Osteoblast (primary cell): Measurements from ENCODE around the gene CCDC170. TPM values are rescaled to one million over a fixed set of nuclear protein-coding genes. Genes with fewer than 3 reads are reported as not detected.

ENCODE experiments used
- DNase-seq: peaks from one replicate; pipeline ENCODE4 v3.0.0; 2011; ENCODE audit warnings: low spot score, mixed read lengths; ENCODE audit not compliant: insufficient read length; ENCODE audit errors: missing footprints
- H2AFZ ChIP-seq: 2 replicates; pipeline ENCODE4 v1.6.0; 2011; ENCODE audit warnings: mild to moderate bottlenecking, low read length
- H3K27ac ChIP-seq: 2 replicates; pipeline ENCODE4 v1.5.1; 2011; ENCODE audit warnings: mild to moderate bottlenecking, low read depth, low read length, moderate library complexity
- H3K27me3 ChIP-seq: 2 replicates; pipeline ENCODE4 v1.6.0; 2012; ENCODE audit warnings: mild to moderate bottlenecking, control low read depth, inconsistent platforms, low read length, moderate library complexity; ENCODE audit not compliant: insufficient read depth
- H3K36me3 ChIP-seq: 2 replicates; pipeline ENCODE4 v1.5.1; 2011; ENCODE audit warnings: mild to moderate bottlenecking, low read length, control low read depth, moderate library complexity; ENCODE audit not compliant: insufficient read depth
- H3K4me1 ChIP-seq: 2 replicates; pipeline ENCODE4 v1.5.1; 2011; ENCODE audit warnings: mild to moderate bottlenecking, low read length, control low read depth, moderate library complexity; ENCODE audit not compliant: insufficient read depth
- H3K4me2 ChIP-seq: 2 replicates; pipeline ENCODE4 v1.6.0; 2011; ENCODE audit warnings: mild to moderate bottlenecking, low read length; ENCODE audit not compliant: insufficient read depth
- H3K4me3 ChIP-seq: fragments of 200-600 bp; sonication (generic); 3 replicates; pipeline ENCODE4 v1.5.1; 2012; ENCODE audit warnings: mild to moderate bottlenecking, low read length, inconsistent platforms; ENCODE audit not compliant: insufficient read depth
- H3K79me2 ChIP-seq: 2 replicates; pipeline ENCODE4 v1.6.0; 2012; ENCODE audit warnings: mild to moderate bottlenecking, low read length, control low read depth, inconsistent platforms; ENCODE audit not compliant: insufficient read depth
- H3K9me3 ChIP-seq: 2 replicates; pipeline ENCODE4 v1.5.1; 2011; ENCODE audit warnings: low read depth, low read length, control low read depth
- H4K20me1 ChIP-seq: 2 replicates; pipeline ENCODE4 v1.6.0; 2012; ENCODE audit warnings: mild to moderate bottlenecking, low read length, control low read depth; ENCODE audit not compliant: insufficient read depth
- total RNA-seq: library from RNA; depleted of rRNA; stranded (reverse); fragments of >200 nt; gene quantifications from 2 replicates; pipeline ENCODE4 v1.2.3, GENCODE V29; 2012
- TF ChIP-seq, protein P1 (sequence below): IDR thresholded peaks from 2 replicates; pipeline ENCODE4 v1.5.1; 2011; ENCODE audit warnings: mild to moderate bottlenecking, low read depth, low read length, moderate library complexity; ENCODE audit errors: extremely low read depth

The CCDC170 gene
- total RNA-seq, 1 donor: 1.8 TPM

DNA sequence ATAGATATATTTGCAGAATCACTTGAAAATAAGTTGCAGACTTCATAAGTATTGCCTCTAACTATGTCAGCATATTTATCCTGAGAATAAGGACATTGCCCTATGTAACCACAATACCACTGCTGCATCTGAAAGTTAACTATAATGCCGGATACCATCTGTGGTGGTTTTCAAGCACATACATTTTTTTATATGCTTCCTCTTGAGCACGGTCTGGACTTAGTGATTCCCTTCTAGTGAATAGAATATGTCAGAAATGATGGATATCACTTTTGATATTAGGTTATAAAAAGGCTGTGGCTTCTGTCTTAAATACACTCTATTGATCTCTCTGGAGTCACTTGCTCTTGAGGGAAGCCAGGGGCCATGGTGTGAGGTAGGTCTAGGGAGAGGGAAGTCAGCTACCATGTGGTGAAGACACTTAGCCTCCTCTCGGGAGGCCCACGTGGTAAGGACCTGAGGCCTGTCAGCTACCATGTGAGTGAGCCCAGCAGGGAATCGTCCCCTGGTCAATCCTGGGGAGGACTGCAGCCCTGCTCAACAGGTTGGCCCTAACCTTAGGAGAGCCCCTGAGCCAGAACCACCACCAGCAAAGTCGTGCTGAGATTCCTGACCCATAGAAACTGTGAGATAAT lies 57.5 kb downstream of the CCDC170 start:
- H3K4me3 ChIP-seq: no peak overlapping the region
- no peaks in the 10 kb centered on the region for H3K36me3 ChIP-seq
- TF ChIP-seq, protein P1, sequence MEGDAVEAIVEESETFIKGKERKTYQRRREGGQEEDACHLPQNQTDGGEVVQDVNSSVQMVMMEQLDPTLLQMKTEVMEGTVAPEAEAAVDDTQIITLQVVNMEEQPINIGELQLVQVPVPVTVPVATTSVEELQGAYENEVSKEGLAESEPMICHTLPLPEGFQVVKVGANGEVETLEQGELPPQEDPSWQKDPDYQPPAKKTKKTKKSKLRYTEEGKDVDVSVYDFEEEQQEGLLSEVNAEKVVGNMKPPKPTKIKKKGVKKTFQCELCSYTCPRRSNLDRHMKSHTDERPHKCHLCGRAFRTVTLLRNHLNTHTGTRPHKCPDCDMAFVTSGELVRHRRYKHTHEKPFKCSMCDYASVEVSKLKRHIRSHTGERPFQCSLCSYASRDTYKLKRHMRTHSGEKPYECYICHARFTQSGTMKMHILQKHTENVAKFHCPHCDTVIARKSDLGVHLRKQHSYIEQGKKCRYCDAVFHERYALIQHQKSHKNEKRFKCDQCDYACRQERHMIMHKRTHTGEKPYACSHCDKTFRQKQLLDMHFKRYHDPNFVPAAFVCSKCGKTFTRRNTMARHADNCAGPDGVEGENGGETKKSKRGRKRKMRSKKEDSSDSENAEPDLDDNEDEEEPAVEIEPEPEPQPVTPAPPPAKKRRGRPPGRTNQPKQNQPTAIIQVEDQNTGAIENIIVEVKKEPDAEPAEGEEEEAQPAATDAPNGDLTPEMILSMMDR: no peak
- DNase-seq: no peak
- no peaks in the 10 kb centered on the region for H3K79me2 ChIP-seq
- H3K9me3 ChIP-seq: peaks cover 3% of the 10 kb centered on the region
- no peak overlapping the region for H3K27ac ChIP-seq
- H4K20me1 ChIP-seq: no peaks in the 10 kb centered on the region
- no peak overlapping the region for H3K4me2 ChIP-seq
- H3K4me1 ChIP-seq: no peaks in the 10 kb centered on the region
- no peaks in the 10 kb centered on the region for H3K27me3 ChIP-seq
- no peak overlapping the region for H2AFZ ChIP-seq

GRCh38 chr6:151553416-151554165 lies 59.8 kb downstream of the CCDC170 start:
- Histone ChIP-seq H3K79me2 (no peaks in the 10 kb centered on the region), H3K4me1 (no peaks in the 10 kb centered on the region), H2AFZ (no peak overlapping the region), H3K9me3 (peaks cover 3% of the 10 kb centered on the region), H3K4me3 (no peak overlapping the region), H3K36me3 (no peaks in the 10 kb centered on the region), H4K20me1 (no peaks in the 10 kb centered on the region), H3K4me2 (no peak overlapping the region), H3K27me3 (no peaks in the 10 kb centered on the region), H3K27ac (no peak overlapping the region)
- TF ChIP-seq, protein P1: no peak
- DNase-seq: no peak

DNA sequence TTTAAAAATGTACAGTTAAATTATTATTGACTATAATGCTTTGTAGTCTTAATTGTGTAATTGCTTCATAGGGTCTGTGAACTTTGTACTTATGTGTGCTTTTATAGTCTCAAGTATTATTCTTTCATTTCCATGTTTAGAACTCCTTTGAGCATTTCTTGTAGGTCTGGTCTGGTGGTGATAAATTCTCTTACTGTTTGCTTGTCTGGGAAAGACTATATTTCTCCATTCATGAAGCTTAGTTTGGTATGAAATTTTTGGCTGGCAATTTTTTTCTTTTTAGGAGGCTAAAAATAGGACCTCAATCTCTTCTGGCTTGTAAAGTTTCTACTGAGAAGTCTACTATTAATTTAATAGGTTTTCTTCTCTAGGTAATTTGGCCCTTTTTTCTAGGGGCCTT lies 67.4 kb downstream of the CCDC170 start:
- Histone ChIP-seq H2AFZ (no peak overlapping the region), H3K4me1 (no peaks in the 10 kb centered on the region), H3K4me3 (no peak overlapping the region), H3K9me3 (no peaks in the 10 kb centered on the region), H3K4me2 (no peak overlapping the region), H3K79me2 (no peaks in the 10 kb centered on the region), H3K36me3 (no peaks in the 10 kb centered on the region), H4K20me1 (no peaks in the 10 kb centered on the region), H3K27me3 (no peaks in the 10 kb centered on the region), H3K27ac (no peak overlapping the region)
- TF ChIP-seq, protein P1: no peak
- no peak for DNase-seq

DNA sequence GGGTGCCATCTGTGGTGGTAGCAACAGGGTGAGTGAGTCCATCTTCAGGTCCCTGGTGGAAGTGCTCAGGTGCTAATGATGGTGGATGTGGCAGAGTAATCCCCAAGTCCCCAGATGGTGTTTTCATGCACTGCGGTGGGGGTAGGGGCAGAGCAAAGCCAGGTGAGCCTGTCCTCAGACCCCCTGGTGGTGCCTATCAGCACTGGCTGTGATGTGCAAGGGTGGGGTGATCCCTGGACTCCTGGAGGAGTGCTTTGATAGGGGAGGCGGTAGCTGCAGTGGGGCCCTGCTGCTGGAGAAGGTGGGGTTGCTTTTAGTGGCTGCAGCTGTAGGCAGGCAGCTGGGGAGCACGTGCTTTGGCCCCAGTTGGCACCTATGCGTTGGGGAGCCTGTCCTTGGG lies 70.8 kb downstream of the CCDC170 start:
- H3K4me2 ChIP-seq: no peak overlapping the region
- TF ChIP-seq, protein P1: no peak
- no peaks in the 10 kb centered on the region for H3K36me3 ChIP-seq
- H3K27me3 ChIP-seq: no peaks in the 10 kb centered on the region
- H3K4me3 ChIP-seq: no peak overlapping the region
- H3K4me1 ChIP-seq: peaks cover 2% of the 10 kb centered on the region
- no peaks in the 10 kb centered on the region for H3K9me3 ChIP-seq
- no peak overlapping the region for H2AFZ ChIP-seq
- no peaks in the 10 kb centered on the region for H4K20me1 ChIP-seq
- no peak for DNase-seq
- H3K27ac ChIP-seq: no peak overlapping the region
- no peaks in the 10 kb centered on the region for H3K79me2 ChIP-seq
